Cerebellar nuclear complex (tissue), 1 donor: ENCODE results near the gene NPEPPS.
"Not testable (repeated sequence)": the region's sequence is repeated elsewhere in the genome, so short reads cannot be mapped to it uniquely, and the experiment has no call there.

Source experiments
- DNase-seq, 2 experiments: peaks; one replicate each; lab custom pipeline; 2025; lab: John Stamatoyannopoulos, UW

NPEPPS gene

GRCh38 chr17:47561698-47562405 lies 30.9 kb downstream of the NPEPPS start:
- not testable (repeated sequence) for DNase-seq

DNA sequence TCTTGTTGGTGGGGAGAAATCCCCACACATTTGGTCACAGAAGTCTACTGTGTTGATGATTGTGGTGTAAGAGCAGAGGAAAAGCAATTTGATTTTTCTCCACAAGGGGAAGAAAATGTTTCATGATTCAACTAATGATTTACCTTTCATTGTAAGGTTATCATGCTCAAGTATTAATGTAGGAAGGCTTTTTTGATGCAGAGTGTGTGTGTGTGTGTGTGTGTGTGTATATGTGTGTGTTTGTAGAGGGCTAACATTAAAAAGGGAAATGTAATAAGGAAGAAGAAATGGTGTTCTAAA lies 31.4 kb downstream of the NPEPPS start:
- not testable (repeated sequence) for DNase-seq

- DNase-seq, result not testable (repeated sequence)
These were observed 36.4 kb downstream of the NPEPPS start for GRCh38 chr17:47567261-47567660.

- not testable (repeated sequence) for DNase-seq
These were observed 41.7 kb downstream of the NPEPPS start for GRCh38 chr17:47572561-47572960.

- not testable (repeated sequence) for DNase-seq
These were observed 51.5 kb downstream of the NPEPPS start for GRCh38 chr17:47582416-47582815.

- not testable (repeated sequence) for DNase-seq
These were observed 55.6 kb downstream of the NPEPPS start for GRCh38 chr17:47586378-47587055.

DNA sequence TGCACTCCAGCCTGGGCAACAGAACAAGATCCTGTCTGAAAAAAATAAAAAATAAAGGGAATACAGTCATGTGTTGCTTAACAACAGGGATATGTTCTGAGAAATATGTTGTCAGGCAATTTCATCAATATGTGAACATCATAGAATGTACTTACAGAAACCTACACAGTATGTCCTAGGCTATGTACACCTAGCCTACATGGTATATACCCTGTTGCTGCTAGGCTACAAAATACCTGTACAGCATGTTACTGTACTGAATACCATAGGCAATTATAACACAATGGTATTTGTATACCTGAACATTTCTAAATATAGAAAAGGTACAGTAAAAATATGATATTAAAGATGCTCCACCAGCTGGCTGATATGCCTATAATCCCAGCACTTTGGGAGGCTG lies 62.6 kb downstream of the NPEPPS start:
- DNase-seq, result not testable (repeated sequence)

- DNase-seq, result no peak
These were observed 73.1 kb downstream of the NPEPPS start for GRCh38 chr17:47603830-47604597.

DNA sequence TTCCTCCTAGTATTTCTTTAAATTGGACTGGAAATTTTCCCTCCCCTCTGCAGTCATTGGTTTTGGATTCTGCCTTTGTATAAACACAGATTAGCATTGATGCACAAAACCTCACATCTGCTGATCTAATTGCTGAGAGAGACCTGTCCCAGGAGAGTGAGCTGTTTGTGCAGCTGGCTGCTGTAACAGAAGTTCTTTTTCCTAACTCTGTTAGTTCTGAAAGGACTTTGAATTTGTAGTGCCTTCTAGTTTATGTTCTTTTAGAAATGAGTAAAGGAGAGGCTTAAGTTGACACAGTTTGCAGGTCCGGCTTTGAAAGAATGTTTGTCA lies 73.7 kb downstream of the NPEPPS start:
- DNase-seq, result no peak

DNA sequence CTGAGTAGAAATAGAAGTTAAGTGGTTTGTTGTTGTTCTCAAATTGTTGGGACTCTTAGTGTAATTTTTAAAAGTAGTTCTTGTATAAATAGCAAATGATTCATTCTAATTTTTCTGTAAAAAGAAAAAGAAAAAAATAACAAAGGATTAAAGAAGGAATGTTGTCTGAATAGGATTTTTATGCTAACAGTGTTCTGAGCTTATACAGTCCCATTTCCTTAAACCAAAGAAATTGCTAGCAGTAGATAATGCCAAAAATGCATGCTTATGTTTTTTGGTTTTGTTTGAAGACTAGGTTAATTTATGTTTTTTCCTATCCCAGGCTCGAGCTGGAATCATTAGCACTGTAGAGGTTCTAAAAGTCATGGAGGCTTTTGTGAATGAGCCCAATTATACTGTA lies 74.1 kb downstream of the NPEPPS start:
- no peak for DNase-seq

- DNase-seq, result no peak
These were observed 76.6 kb downstream of the NPEPPS start for GRCh38 chr17:47607481-47607880.

DNA sequence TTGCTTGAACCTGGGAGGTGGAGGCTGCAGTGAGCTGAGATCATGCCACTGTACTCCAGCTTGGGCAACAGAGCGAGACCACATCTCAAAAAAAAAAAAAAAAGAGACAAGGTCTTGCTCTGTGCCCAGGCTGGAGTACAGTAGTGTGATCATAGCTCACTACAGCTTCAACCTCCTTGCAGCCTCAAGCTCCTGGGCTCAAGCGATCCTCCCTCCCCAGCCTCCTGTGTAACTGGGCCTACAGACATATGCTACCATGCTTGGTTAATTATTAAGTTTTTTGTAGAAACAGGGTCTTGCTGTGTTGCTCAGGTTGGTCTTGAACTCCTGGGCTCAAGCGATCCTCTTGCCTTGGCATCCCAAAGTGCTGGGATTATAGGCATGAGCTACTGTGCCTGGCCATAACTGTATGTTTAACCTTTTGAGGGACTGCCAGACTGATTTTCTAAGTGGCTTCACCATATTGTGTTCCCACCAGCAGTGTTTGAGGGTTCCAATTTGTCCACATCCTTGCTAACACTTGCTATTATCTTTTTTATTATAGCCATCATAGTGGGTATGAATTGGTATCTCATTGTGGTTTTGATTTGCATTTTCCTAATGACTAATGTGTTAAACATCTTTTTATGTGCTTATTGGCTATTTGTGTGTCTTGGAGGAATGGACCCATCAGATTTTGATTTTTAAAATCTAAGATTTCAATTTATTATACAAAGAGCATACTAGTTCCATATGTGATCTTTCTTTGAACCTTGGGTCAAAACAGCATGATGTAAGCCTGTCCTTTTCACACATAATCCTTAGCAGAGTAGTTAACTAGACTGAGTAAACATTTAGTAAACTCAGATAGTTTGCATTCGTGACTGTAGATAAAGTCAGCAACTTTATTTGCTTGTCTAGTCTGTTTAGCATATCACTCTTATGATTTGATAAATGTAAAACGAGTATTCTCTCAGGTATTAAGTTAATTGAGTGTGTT lies 80.8 kb downstream of the NPEPPS start:
- DNase-seq, result no peak

DNA sequence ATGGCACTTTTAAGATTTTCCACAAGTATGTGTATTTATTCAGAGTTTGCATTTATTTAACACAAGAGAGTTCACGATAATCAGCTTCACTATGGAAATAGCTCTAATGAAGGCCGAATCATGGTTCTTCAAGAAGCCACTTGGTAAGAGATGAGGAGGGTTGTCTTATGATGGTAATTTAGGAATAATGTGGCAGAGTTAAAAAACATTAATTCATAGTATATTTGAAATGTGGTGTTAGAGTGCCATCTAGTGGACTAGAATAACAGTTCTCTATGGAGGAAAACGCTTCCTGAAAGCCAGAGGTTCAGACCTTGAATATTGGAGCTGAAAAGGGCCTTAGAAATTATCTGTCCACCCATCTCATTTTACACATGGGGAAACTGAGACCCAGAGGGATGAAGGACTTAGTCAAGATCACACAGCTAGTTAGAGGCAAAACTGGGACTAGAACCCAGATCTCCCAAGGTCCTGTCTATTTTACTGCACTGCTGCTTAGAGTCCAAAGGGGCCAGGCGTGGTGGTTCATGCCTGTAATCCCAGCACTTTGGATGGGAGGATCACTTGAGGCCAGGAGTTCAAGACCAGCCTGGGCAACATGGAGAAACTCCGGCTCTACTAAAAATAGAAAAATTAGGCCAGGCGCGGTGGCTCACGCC lies 85.0 kb downstream of the NPEPPS start:
- no peak for DNase-seq

DNA sequence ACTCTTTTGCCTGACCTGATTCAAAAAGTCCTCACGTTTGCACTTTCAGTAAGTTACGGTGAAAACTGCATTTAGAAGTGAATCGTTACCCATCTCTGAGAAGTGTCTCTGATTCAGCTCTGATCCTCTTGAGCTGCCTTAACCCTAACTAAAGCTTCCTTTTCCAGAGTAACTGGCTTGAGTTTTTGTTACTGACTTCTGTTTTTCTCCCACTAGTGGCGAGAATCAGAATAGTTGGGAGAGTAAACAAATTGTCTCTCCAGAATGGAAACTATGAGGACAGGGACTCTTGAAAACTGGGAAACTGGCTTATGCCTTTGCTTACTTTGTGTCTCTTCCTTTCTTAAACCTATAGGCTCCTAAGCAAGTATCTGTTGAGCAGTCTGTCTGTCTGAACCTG lies 87.5 kb downstream of the NPEPPS start:
- no peak for DNase-seq

DNA sequence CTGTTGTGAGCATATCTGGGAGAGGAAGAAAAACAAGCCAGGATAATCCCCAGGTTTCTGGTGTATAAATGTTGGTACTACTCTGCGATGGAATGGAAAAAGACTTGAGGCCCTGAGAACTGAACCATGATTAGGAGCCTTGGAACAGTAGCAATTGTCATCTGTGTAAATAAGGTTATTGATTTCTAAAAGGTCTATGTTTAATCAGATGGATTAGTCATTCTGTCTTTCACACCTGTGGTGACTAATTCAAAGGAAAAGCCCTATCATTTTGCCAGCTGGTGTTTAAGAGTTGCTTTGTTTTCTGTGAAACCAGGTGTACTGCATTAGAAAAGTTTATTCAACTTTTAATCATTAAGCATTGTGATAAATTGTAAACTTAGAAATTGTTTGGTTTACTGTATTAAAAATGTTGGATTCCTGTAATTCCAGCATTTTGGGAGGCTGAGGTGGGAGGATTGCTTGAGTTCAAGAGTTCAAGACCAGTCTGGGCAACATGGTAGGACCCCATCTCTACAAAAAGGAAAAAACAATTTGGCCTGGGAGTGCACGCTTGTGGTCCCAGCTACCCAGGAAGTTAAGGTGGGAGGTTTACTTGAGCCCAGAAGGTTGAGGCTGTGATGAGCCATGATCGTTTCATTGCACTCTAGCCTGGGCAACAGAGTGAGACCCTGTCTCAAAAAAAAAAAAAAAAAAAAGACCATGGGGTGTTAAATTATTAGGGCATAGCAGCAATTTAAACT lies 89.8 kb downstream of the NPEPPS start:
- DNase-seq, result no peak

DNA sequence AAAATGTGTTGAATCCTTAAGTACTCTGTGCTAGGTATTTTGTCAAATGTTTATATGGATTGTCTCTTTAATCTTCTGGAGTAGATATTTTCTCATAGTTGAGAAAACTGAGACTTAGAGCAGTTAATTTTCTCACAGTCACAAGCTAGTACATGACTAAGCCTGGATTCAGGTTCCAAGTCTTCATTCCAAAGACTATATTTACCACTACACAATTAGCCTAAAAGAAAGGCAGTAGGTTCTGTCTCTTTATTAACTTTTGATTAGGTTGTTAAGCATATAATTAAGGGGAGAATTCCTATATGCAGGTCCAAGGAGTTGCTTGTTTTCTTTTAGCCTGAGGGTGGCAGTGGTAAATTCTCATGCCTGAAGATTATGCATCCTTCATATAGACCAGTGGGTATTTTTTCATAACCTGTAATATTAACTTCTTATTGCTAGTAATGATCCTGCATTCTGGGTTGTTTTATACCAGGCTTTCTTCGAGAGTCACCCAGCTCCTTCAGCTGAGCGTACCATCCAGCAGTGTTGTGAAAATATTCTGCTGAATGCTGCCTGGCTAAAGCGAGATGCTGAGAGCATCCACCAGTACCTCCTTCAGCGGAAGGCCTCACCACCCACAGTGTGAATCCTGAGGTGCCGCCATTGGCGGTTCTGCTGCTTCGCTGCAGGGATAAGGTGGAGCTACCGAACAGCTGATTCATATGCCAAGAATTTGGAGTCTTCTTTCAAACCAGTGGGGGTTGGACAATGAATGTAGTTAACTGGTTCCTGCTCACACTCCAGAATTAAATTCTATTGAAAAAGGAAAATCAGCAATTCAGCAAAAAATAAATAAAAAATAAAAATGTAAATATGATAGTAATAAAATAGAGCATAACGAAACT lies 90.6 kb downstream of the NPEPPS start:
- DNase-seq, result no peak

- no peak for DNase-seq
These were observed 91.3 kb downstream of the NPEPPS start for GRCh38 chr17:47622180-47622549.

DNA sequence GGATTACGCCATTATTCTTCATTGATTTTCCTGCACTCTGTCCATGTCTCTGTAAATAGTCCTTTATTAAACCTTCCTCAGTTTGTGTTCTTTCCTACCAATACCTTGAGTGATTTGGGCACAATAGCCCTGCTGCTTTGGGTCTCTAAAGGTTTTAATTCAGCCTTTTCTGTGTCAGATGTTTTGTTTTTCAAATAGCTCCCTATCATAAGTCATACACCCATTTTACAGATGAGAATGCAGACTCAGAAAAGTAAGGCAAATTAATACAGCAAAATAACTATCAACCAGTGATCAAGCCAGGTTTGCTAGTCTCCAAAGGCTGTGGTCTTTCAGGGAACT lies 93.8 kb downstream of the NPEPPS start:
- DNase-seq, result no peak

DNA sequence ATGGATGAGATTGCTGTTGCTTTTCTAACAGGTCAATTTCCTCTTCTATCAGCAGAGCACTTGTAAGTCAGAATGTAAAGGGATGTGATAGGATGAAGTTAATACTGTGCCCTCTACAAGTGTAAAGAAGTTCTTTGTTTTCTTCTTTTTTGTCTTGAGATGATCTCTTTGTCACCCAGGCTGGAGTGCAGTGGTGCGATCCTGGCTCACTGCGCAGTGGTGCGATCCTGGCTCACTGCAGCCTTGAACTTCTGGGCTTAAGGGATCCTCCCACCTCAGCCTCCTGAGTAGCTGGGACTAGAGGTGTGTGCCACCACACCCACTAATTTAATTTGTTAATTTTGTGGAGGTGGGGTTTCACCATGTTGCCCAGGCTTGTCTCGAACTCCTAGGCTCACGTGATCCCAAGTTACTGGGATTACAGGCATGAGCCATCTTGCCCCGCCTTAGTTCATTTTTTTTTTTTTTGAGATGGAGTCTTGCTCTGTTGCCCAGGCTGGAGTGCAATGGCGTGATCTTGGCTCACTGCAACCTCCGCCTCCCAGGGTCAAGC lies 97.2 kb downstream of the NPEPPS start:
- no peak for DNase-seq

DNA sequence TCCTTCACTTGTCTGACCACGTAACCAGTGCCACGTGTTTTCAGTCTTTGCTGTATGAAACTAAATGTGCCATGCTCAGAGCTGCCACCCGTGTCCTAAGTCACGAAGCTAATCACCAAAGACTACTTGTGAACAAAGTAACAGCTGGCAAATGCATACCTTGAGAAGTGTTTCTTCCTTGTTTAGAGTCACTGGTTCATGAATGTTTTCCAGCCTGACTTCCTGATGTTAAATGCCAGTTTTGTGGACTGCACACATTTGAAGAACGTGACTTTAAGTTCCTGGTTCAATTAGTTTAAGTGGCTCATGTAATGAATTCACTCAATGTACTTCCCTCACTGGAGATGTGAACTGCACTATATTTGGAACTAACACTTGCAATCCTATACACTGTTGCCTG lies 98.9 kb downstream of the NPEPPS start:
- no peak for DNase-seq
